Smooth muscle cell (in vitro differentiated cells): ENCODE data around the gene INSL3. TPM values are rescaled to one million over a fixed set of nuclear protein-coding genes. Genes with fewer than 3 reads are reported as not detected.
A peak's percentile ranks its signal among the peaks of the same experiment; 100 is the strongest.

Experiments used
- DNase-seq: peaks from one replicate; lab custom pipeline; 2025; ENCODE audit not compliant: unreplicated experiment; lab: John Stamatoyannopoulos, UW
- H2AFZ ChIP-seq: fragments of 200-600 bp; sonication (generic); 2 replicates; pipeline ENCODE4 v1.6.0; 2016; ENCODE audit warnings: antibody characterized with exemption, low read depth, mild to moderate bottlenecking
- H3F3A ChIP-seq: fragments of 200-600 bp; sonication (generic); 2 replicates; pipeline ENCODE4 v1.6.0; 2017; ENCODE audit warnings: antibody characterized with exemption, low read depth
- H3K27ac ChIP-seq: fragments of 200-600 bp; sonication (generic); 2 replicates; pipeline ENCODE4 v1.5.1; 2016; ENCODE audit warnings: low read depth, mild to moderate bottlenecking
- H3K27me3 ChIP-seq: fragments of 200-600 bp; sonication (generic); 2 replicates; pipeline ENCODE4 v1.6.1; 2016; ENCODE audit warnings: low read depth, mild to moderate bottlenecking
- H3K36me3 ChIP-seq: fragments of 200-600 bp; sonication (generic); 2 replicates; pipeline ENCODE4 v1.5.1; 2016; ENCODE audit warnings: low read depth
- H3K4me1 ChIP-seq: fragments of 200-600 bp; sonication (generic); 2 replicates; pipeline ENCODE4 v1.5.1; 2016; ENCODE audit warnings: low read depth
- H3K4me2 ChIP-seq: fragments of 200-600 bp; sonication (generic); 2 replicates; pipeline ENCODE4 v1.6.0; 2016; ENCODE audit warnings: mild to moderate bottlenecking
- H3K4me3 ChIP-seq: fragments of 200-600 bp; sonication (generic); 2 replicates; pipeline ENCODE4 v1.5.1; 2016; ENCODE audit warnings: mild to moderate bottlenecking
- H3K79me2 ChIP-seq: fragments of 200-600 bp; sonication (generic); 2 replicates; pipeline ENCODE4 v1.6.0; 2016; ENCODE audit warnings: low read depth, mild to moderate bottlenecking
- H3K9ac ChIP-seq: fragments of 200-600 bp; sonication (generic); 2 replicates; pipeline ENCODE4 v1.6.0; 2016; ENCODE audit warnings: low read depth
- H3K9me3 ChIP-seq: fragments of 200-600 bp; sonication (generic); replicated peaks from 2 replicates; pipeline ENCODE4 v1.5.1; 2016; ENCODE audit warnings: low read depth
- H4K20me1 ChIP-seq: fragments of 200-600 bp; sonication (generic); 2 replicates; pipeline ENCODE4 v1.6.0; 2016; ENCODE audit warnings: low read depth
- WGBS: methylation state at CpG from one replicate; pipeline ENCODE4 v1.1.7; 2016; ENCODE audit warnings: low lambda C conversion rate; 5-methylcytosine and 5-hydroxymethylcytosine counted together
- polyA plus RNA-seq: library from polyadenylated mRNA; unstranded; fragments of >200 nt; fragmentation: Nextera tagmentation; extraction: Ambion mirVana; gene quantifications from 2 replicates; pipeline ENCODE4 v1.2.1, GENCODE V29; 2016
- total RNA-seq: library from RNA; depleted of rRNA; stranded (reverse); fragments of >200 nt; gene quantifications from 2 replicates; pipeline ENCODE4 v1.2.3, GENCODE V29; 2014
- TF ChIP-seq, protein P1 (sequence below): fragments of 200-600 bp; sonication (generic); IDR thresholded peaks from 2 replicates; pipeline ENCODE4 v1.5.1; 2017; ENCODE audit warnings: borderline replicate concordance, mild to moderate bottlenecking, antibody characterized with exemption; ENCODE audit not compliant: insufficient read depth, poor library complexity, severe bottlenecking

The INSL3 gene
- total and polyA plus RNA-seq, 2 experiments from 2014 or later: 0.80 to 1.1 TPM

DNA sequence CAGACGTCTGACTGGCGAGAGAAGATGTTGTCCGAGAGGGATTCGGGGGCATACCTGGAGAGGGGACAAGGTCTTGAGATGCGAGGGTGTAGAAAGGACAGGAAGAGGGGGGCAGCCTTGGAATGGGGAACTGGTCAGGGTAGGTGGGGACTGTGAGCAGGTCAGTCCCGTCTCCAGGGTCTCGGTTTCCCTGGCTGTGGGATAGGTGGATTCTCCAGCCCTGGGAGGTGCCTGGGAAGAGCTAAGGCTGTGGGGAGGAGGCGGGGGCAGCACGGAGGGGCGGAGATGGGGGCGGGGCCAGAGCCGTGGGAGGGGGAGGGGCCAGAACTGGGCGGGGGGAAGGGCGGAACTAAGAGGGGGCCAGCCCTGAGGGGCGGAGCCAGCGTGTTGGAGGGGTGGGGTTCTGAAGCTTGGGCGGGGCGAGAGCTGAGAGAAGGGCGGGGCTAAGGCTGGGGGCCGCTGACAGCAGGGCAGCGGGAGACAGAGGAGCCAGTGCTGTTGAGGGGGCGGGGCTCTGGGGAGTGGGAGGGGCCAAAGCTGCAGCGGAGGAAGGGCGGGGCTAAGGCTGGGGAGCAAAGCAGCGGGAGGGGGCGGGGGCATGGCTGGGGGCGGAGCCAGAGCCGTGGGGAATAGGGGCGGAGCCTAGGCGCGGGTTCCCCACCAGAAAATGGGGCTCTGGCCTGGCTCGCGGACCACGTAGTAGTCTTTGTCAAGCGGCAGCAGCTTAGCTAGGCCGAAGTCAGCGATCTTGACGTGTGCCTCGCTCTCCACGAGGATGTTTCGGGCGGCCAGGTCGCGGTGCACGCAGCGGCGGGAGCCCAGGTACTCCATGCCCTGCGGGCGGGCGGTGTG lies 9.5 kb upstream of the INSL3 start:
- TF ChIP-seq, protein P1, sequence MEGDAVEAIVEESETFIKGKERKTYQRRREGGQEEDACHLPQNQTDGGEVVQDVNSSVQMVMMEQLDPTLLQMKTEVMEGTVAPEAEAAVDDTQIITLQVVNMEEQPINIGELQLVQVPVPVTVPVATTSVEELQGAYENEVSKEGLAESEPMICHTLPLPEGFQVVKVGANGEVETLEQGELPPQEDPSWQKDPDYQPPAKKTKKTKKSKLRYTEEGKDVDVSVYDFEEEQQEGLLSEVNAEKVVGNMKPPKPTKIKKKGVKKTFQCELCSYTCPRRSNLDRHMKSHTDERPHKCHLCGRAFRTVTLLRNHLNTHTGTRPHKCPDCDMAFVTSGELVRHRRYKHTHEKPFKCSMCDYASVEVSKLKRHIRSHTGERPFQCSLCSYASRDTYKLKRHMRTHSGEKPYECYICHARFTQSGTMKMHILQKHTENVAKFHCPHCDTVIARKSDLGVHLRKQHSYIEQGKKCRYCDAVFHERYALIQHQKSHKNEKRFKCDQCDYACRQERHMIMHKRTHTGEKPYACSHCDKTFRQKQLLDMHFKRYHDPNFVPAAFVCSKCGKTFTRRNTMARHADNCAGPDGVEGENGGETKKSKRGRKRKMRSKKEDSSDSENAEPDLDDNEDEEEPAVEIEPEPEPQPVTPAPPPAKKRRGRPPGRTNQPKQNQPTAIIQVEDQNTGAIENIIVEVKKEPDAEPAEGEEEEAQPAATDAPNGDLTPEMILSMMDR: no peak
- peak; percentile 15 for DNase-seq
- Histone ChIP-seq H3K4me3 (peak overlapping the region; percentile 38), H3K9ac (no peak overlapping the region), H3K36me3 (no peaks in the 10 kb centered on the region), H3K4me2 (peak overlapping the region; percentile 73), H4K20me1 (no peaks in the 10 kb centered on the region), H3K79me2 (no peaks in the 10 kb centered on the region), H3K27ac (no peak overlapping the region), H3K9me3 (no peaks in the 10 kb centered on the region), H3F3A (no peaks in the 10 kb centered on the region), H3K4me1 (peaks cover 4% of the 10 kb centered on the region), H3K27me3 (peaks cover 9% of the 10 kb centered on the region), H2AFZ (no peak overlapping the region)
- 21% methylated on average over 22 of the region's 50 CpGs for WGBS

DNA sequence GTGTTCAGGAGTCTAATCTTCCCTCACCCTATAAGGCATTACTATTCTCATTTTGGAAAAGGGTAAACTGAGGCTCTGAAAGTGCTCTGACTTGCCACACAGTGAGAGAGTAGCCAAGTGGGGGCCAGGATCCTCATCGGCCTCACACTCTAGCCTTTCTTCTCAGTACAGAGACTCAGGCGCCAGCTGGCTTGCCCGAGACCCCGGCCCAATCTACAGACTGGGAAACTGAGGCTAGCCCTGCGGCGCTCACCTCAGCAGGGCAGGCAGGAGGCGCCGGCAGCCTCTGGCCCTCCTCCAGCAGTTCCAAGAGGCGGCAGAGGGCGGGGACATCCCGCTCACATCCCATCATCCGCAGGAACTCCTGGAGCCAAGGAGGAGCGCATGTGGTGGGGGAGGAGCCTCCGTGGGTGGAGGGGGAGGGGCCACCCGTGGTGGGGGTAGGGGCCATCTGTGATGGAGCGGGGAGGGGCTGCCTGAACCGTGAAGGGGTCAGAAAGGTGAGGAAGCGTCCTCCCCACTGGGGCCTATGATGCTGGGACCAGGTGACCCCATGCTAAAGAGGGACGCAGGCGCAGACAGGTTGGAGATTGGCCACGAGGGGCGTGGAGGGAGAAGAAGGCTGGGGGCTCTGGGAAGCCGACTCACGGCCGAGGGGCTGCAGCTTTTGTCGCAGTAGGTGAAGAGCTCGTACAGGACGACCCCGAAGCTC lies 8.7 kb upstream of the INSL3 start:
- no peak overlapping the region for H3K27ac ChIP-seq
- peak overlapping the region; percentile 38 for H3K4me3 ChIP-seq
- H2AFZ ChIP-seq: no peak overlapping the region
- no peak overlapping the region for H3K9ac ChIP-seq
- peaks cover 4% of the 10 kb centered on the region for H3K4me1 ChIP-seq
- peak overlapping the region; percentile 73 for H3K4me2 ChIP-seq
- no peaks in the 10 kb centered on the region for H3K9me3 ChIP-seq
- no peaks in the 10 kb centered on the region for H3K79me2 ChIP-seq
- no peaks in the 10 kb centered on the region for H3K36me3 ChIP-seq
- H3K27me3 ChIP-seq: peaks cover 9% of the 10 kb centered on the region
- no peak for DNase-seq
- TF ChIP-seq, protein P1: no peak
- H4K20me1 ChIP-seq: no peaks in the 10 kb centered on the region
- WGBS: 18% methylated on average over 26 of the region's 29 CpGs
- H3F3A ChIP-seq: no peaks in the 10 kb centered on the region

DNA sequence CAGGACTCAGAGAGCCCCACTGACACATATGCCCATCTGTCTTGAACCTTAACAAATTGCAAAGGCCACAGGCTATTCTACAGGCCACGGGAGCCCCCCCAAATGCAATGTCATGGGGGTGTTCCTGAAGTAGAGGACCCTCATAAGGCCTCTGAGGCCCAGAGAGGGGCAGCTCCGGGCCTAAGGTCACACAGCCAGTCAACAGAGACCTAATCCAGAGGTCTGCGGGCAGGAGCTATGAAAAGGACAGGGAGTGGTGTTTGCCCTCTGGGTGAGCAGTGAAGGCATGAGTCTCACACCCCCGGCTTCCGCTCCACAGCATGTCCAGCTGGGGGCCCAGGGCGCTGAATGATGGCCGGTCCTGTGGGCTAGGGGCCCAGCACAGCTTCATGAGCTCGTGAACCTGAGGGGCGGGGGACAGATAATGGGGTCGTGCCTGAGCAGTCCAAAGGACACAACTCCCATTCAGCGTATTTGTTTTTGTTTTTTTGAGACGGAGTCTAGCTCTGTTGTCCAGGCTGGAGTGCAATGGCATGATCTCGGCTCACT lies 5.3 kb upstream of the INSL3 start:
- no peak overlapping the region for H3K27ac ChIP-seq
- H3K4me3 ChIP-seq: no peak overlapping the region
- no peaks in the 10 kb centered on the region for H3K79me2 ChIP-seq
- no peaks in the 10 kb centered on the region for H3F3A ChIP-seq
- H3K9me3 ChIP-seq: no peaks in the 10 kb centered on the region
- no peak overlapping the region for H3K9ac ChIP-seq
- H3K27me3 ChIP-seq: peaks cover 4% of the 10 kb centered on the region
- no peak overlapping the region for H2AFZ ChIP-seq
- TF ChIP-seq, protein P1: no peak
- H4K20me1 ChIP-seq: no peaks in the 10 kb centered on the region
- no peaks in the 10 kb centered on the region for H3K4me1 ChIP-seq
- no peak for DNase-seq
- H3K36me3 ChIP-seq: no peaks in the 10 kb centered on the region
- 94% methylated on average over 13 of the region's 13 CpGs for WGBS
- no peak overlapping the region for H3K4me2 ChIP-seq
